Omental fat pad (tissue), 4 donors: ENCODE data around the gene WDR76. TPM values are rescaled to one million over a fixed set of nuclear protein-coding genes. Genes with fewer than 3 reads are reported as not detected.

ENCODE experiments used
- ATAC-seq: fragments of 150-250 bp; one replicate; pipeline ENCODE4 v1.9.1; 2016; ENCODE audit warnings: mild to moderate bottlenecking, moderate library complexity; ENCODE audit not compliant: low FRiP score
- DNase-seq: peaks from one replicate; pipeline ENCODE4 v3.0.0-alpha.2; 2019; ENCODE audit warnings: low spot score
- total RNA-seq, 4 donors: library from RNA; depleted of rRNA; stranded (reverse); fragments of >200 nt; gene quantifications; one replicate each; pipeline ENCODE4 v1.1.0, GENCODE V29; 2016
- TF ChIP-seq, protein P1 (sequence below), 3 donors: fragments of 450-650 bp; IDR thresholded peaks; one replicate each; pipeline ENCODE4 v1.5.1; 2016 to 2017; ENCODE audit warnings: antibody characterized with exemption in 3 of 3, mild to moderate bottlenecking in 3 of 3, moderate library complexity in 2 of 3

The WDR76 gene
- total RNA-seq, 4 donors from 2014 or later: 2.0 to 9.9 (median 3.2) TPM

DNA sequence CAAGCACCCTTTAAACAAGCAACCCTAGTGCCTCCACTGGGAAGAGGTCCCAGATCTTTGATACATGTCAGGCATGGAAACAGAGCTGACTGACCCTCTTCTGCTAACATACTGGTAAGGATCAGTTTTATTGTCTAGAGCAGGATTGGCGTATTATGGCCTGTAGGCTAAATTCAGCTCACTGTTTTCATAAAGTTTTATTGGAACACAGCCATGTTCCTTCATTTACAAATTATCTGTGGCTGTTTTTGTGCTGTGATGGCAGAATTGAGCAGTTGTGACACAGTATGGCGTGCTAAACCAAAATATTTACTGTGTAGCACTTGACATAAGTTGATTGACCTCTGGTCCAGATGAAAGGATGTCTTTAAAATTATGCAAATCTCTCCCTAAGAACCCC, 45.0 kb downstream of the WDR76 start:
- no peak for ATAC-seq

DNA sequence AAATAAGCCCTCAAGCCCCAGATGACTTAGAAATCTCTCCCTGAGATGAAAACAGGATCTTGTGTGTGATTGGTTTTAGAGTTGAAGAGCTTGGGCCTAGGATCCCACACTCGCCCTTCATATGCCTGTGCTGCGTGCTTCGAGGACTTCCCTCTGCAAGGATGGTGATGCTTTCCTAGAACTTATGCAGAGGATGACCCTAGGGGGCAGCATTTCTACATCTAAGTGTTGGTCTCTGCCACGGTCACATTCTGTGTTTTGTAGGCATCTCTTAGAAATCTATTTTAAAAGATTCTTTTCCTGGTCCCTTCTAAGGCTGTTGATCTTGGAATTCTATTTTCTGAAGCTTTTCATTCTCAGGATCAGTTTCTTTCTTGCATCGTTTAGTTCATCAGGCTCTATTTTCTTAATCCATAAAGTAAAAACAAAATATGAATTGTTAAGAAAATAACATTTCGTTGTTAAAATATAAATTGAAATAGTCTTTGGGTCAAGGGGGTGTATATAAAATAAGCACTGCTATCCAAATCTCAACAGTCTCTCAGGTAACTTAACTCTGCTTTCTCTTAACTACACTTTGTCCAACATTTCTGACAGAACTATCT, 45.7 kb downstream of the WDR76 start:
- ATAC-seq (no peak), DNase-seq (no peak)
- TF ChIP-seq, protein P1, sequence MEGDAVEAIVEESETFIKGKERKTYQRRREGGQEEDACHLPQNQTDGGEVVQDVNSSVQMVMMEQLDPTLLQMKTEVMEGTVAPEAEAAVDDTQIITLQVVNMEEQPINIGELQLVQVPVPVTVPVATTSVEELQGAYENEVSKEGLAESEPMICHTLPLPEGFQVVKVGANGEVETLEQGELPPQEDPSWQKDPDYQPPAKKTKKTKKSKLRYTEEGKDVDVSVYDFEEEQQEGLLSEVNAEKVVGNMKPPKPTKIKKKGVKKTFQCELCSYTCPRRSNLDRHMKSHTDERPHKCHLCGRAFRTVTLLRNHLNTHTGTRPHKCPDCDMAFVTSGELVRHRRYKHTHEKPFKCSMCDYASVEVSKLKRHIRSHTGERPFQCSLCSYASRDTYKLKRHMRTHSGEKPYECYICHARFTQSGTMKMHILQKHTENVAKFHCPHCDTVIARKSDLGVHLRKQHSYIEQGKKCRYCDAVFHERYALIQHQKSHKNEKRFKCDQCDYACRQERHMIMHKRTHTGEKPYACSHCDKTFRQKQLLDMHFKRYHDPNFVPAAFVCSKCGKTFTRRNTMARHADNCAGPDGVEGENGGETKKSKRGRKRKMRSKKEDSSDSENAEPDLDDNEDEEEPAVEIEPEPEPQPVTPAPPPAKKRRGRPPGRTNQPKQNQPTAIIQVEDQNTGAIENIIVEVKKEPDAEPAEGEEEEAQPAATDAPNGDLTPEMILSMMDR (IDR thresholded peaks at IDR 0.05): no peak

More for the DNA sequence above, 45.0 kb downstream of the WDR76 start:
- TF ChIP-seq, protein P1 (IDR thresholded peaks at IDR 0.05): no peak
- DNase-seq: no peak

DNA sequence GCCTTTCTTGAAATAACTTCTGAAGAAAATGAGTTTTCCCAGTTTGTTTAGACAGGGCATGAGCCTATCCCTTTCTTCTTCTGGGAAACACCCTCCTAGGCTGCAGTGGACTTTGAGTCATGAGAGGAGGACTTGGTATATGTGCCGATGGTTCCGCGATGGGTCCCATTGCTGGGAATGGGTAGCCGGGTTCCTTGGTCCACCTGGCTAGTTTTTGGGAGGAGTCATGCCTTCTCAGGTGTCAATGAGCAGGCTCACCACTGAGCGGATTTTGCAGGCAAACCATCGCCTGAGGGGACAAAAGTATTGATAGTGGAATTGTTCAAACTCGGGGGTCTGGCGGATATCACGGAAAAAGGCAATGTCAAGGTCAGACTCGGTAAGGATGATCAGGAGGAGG, 46.8 kb downstream of the WDR76 start:
- TF ChIP-seq, protein P1 (IDR thresholded peaks at IDR 0.05): no peak
- no peak for ATAC-seq
- no peak for DNase-seq

DNA sequence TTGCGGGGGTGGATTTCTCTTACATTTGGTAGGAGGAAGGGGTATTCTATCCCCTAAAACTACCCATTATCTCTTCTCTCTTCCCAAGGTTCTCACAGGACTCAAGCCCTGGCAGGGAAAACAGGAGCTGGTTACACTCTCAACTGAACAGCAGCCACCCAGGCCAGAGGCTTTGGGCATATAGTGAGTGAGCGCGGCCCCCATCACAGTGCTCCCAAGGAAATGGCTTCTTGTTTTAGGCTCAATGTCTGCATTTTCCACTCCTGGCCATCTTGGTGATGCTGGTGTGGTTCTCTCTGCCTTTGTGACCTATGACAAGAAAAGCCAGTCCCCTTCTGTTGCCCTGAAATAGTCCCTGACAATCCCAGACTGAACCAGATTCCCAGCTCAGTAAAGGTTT, 50.1 kb downstream of the WDR76 start:
- DNase-seq: no peak
- TF ChIP-seq, protein P1 (IDR thresholded peaks at IDR 0.05): no peak
- no peak for ATAC-seq

DNA sequence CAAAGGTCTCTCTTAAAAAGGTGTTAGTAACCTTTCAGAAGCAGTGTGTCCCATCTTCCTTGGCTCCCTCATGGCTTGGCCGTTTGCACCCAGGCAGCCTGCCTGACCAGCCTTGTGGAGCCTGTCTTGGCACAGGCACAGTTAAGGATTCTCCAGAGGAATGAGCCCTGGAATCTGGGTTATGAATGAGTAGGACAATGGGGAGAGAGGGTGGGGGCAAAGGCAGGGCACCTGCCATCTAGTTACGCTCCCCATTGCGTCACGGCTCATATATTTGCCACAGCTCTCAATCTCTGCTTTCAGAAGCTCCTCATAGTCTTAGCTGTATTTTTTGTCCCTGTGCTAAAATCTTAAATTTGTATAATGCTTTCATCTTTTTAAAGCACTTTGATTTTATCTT, 50.6 kb downstream of the WDR76 start:
- TF ChIP-seq, protein P1 (IDR thresholded peaks at IDR 0.05): no peak
- DNase-seq: no peak
- ATAC-seq: no peak

DNA sequence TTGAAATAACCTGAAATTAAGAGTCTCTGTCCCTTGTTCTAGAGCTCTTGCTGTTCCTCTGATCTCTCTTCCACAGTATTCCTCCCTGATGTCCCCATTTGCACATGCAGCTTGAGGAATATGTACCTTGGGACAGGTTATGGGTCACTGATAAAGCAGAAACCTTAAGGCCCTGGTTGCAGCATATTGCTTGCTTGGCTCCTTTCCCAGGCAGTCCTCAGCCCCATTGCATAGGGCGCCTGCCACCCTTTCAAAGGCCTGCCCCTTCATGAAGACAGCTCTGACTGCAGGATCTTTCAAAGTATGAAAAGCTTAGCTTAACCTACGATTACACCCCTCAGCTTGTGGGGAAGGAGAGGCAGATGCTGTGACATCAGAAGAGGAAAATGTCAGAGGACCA, 51.6 kb downstream of the WDR76 start:
- TF ChIP-seq, protein P1 (IDR thresholded peaks at IDR 0.05): no peak
- DNase-seq: no peak
- no peak for ATAC-seq
